ENCODE results near the gene TREX2. TPM values are rescaled to one million over a fixed set of nuclear protein-coding genes. Genes with fewer than 3 reads are reported as not detected.

TREX2 gene
- total and polyA plus RNA-seq, 2 of the 4 experiments (the other 2 are of a cell fraction) = 0.36 to 0.84 TPM

GRCh38 chrX:153413731-153414130, 32.1 kb downstream of the TREX2 start:
- Histone ChIP-seq H3K56ac (ENCODE audit: extremely low read depth, insufficient read depth, low read length) (no peak overlapping the region), H3K9me3 (ENCODE audit: control insufficient read depth, insufficient read depth, low read length) (peaks cover 4% of the 10 kb centered on the region; the same call in 1 of the 2 replicates), H2BK5ac (ENCODE audit: low read depth, low read length, poor library complexity, severe bottlenecking) (no peak overlapping the region), H3K23ac (ENCODE audit: low read depth, low read length) (no peak overlapping the region), H4K20me1 (ENCODE audit: insufficient read depth, low read length) (no peaks in the 10 kb centered on the region), H2AFZ (replicated peaks; ENCODE audit: low read length, poor library complexity) (no peak overlapping the region), H3K79me1 (ENCODE audit: low read depth in 1 of 2, low read length in 2 of 2) (no peaks in the 10 kb centered on the region), H3K9ac (ENCODE audit: low read depth, low read length) (no peak overlapping the region), H3K9me1 (ENCODE audit: insufficient read depth, low read length) (no peaks in the 10 kb centered on the region), H3K4me2 (ENCODE audit: low read depth, low read length) (no peak overlapping the region), H4K91ac (ENCODE audit: insufficient read depth, low read depth, low read length) (no peak overlapping the region), H2BK20ac (ENCODE audit: low read depth, low read length) (no peak overlapping the region), H3K14ac (replicated peaks; ENCODE audit: low read depth, low read length) (no peak overlapping the region), H3K27me3 (ENCODE audit: control insufficient read depth, insufficient read depth, low read length) (peaks cover 15% of the 10 kb centered on the region), H3K4me3 (ENCODE audit: insufficient read depth, low read depth, low read length) (no peak overlapping the region), H4K5ac (ENCODE audit: low read depth, low read length) (no peak overlapping the region), H2BK15ac (ENCODE audit: low read depth, low read length) (no peak overlapping the region), H2AK9ac (replicated peaks; ENCODE audit: low read depth, low read length, poor library complexity) (no peak overlapping the region), H3K18ac (ENCODE audit: low read depth, low read length) (no peak overlapping the region), H2AK5ac (ENCODE audit: low read depth, low read length) (no peak overlapping the region), H2BK120ac (ENCODE audit: low read depth, low read length) (no peak overlapping the region), H3K36me3 (ENCODE audit: control insufficient read depth, insufficient read depth, low read length) (no peaks in the 10 kb centered on the region), H3K27ac (ENCODE audit: insufficient read depth, low read length) (no peak overlapping the region), H4K8ac (ENCODE audit: low read depth in 2 of 2, low read length in 2 of 2) (no peak overlapping the region), H3K4ac (ENCODE audit: low read depth, low read length) (no peak overlapping the region), H3K4me1 (ENCODE audit: control insufficient read depth, insufficient read depth, low read length) (no peaks in the 10 kb centered on the region)
- TF ChIP-seq USF2 (IDR thresholded peaks at IDR 0.05; ENCODE audit: low read depth, low read length) = no peak
- TF ChIP-seq RCOR1 (IDR thresholded peaks at IDR 0.05; ENCODE audit: insufficient replicate concordance, low read length) = no peak
- no peak for TF ChIP-seq RAD21 (IDR thresholded peaks at IDR 0.05; ENCODE audit: low read length)
- no peak for TF ChIP-seq NFE2L2 (IDR thresholded peaks at IDR 0.05; ENCODE audit: low read depth, low read length)
- TF ChIP-seq CEBPB (IDR thresholded peaks at IDR 0.05; ENCODE audit: low read depth, low read length) = no peak
- TF ChIP-seq MAZ (IDR thresholded peaks at IDR 0.05; ENCODE audit: borderline replicate concordance, low read depth, low read length) = no peak
- no peak for TF ChIP-seq SMC3 (IDR thresholded peaks at IDR 0.05; ENCODE audit: low read depth, low read length)
- no peak for TF ChIP-seq POLR2A (IDR thresholded peaks at IDR 0.05; ENCODE audit: low read depth, low read length)
- no peak for TF ChIP-seq ELK1 (IDR thresholded peaks at IDR 0.05; ENCODE audit: borderline replicate concordance, low read depth, low read length)
- no peak for TF ChIP-seq CTCF (conservative IDR thresholded peaks at IDR 0.05; ENCODE audit: low read depth, low read length)
- TF ChIP-seq BHLHE40 (IDR thresholded peaks at IDR 0.05; ENCODE audit: low read depth, low read length) = no peak
- TF ChIP-seq FOS (IDR thresholded peaks at IDR 0.05; ENCODE audit: low read depth, low read length) = no peak
- TF ChIP-seq MXI1 (IDR thresholded peaks at IDR 0.05; ENCODE audit: borderline replicate concordance, low read depth, low read length) = no peak
- TF ChIP-seq CHD1 (IDR thresholded peaks at IDR 0.05; ENCODE audit: low read depth, low read length) = no peak
- TF ChIP-seq MAFK (IDR thresholded peaks at IDR 0.05; ENCODE audit: low read depth, low read length) = no peak
- no peak for TF ChIP-seq RFX5 (IDR thresholded peaks at IDR 0.05; ENCODE audit: low read depth, low read length)
- BruUV-seq (replicated peaks) = no TSS peak
- DNase-seq = no peak
- intact Hi-C loops (cut with micrococcal nuclease) = no loop called here
- in situ Hi-C loops (cut with MboI; ENCODE audit: low sequenced_read_pairs) = loop anchor here (25.0 kb wide), 1 partner anchor 226 kb away; the partner anchor contains the start of gene MAGEA1
- CTCF ChIA-PET = no interaction called here
- POLR2A ChIA-PET (ENCODE audit: unreplicated experiment) = no interaction called here
- dilution Hi-C loops (cut with HindIII; ENCODE audit: low sequenced_read_pairs, unreplicated experiment) = no loop called here
- WGBS, 2 experiments (ENCODE audit: extremely low coverage in 2 of 2, insufficient read length in 1 of 2) = no CpG with 5 or more reads among the region's 11 CpGs
- no peak for ATAC-seq (ENCODE audit: low read depth)

All from IMR-90 (cell line).